ENCODE measurements around the gene MSH3.
"Not testable (repeated sequence)": the region's sequence is repeated elsewhere in the genome, so short reads cannot be mapped to it uniquely, and the experiment has no call there.

Gene MSH3

GRCh38 chr5:80797428-80798024, 143.1 kb downstream of the MSH3 start:
- DNase-seq (ENCODE audit: low spot score) = no peak

- DNase-seq (ENCODE audit: low spot score) = no peak
Observed at GRCh38 chr5:80798166-80798565, 143.7 kb downstream of the MSH3 start.

- DNase-seq (ENCODE audit: low spot score) = no peak
Observed at GRCh38 chr5:80798633-80799032, 144.2 kb downstream of the MSH3 start.

GRCh38 chr5:80799041-80799440, 144.6 kb downstream of the MSH3 start:
- DNase-seq (ENCODE audit: low spot score) = no peak

GRCh38 chr5:80799573-80799972, 145.1 kb downstream of the MSH3 start:
- no peak for DNase-seq (ENCODE audit: low spot score)

- no peak for DNase-seq (ENCODE audit: low spot score)
Observed at GRCh38 chr5:80804332-80804731, 149.9 kb downstream of the MSH3 start.

- DNase-seq (ENCODE audit: low spot score) = no peak
Observed at GRCh38 chr5:80805038-80805437, 150.6 kb downstream of the MSH3 start.

- no peak for DNase-seq (ENCODE audit: low spot score)
Observed at GRCh38 chr5:80806929-80807328, 152.5 kb downstream of the MSH3 start.

- no peak for DNase-seq (ENCODE audit: low spot score)
Observed at GRCh38 chr5:80809451-80809850, 155.0 kb downstream of the MSH3 start.

GRCh38 chr5:80810425-80810824, 156.0 kb downstream of the MSH3 start:
- no peak for DNase-seq (ENCODE audit: low spot score)

GRCh38 chr5:80816590-80816989, 162.1 kb downstream of the MSH3 start:
- DNase-seq (ENCODE audit: low spot score) = no peak

- no peak for DNase-seq (ENCODE audit: low spot score)
Observed at GRCh38 chr5:80820685-80821084, 166.2 kb downstream of the MSH3 start.

- DNase-seq (ENCODE audit: low spot score) = no peak
Observed at GRCh38 chr5:80822640-80823039, 168.2 kb downstream of the MSH3 start.

- DNase-seq (ENCODE audit: low spot score) = not testable (repeated sequence)
Observed at GRCh38 chr5:80824159-80824558, 169.7 kb downstream of the MSH3 start.

- no peak for DNase-seq (ENCODE audit: low spot score)
Observed at GRCh38 chr5:80825786-80826460, 171.5 kb downstream of the MSH3 start.

GRCh38 chr5:80834710-80835109, 180.3 kb downstream of the MSH3 start:
- no peak for DNase-seq (ENCODE audit: low spot score)

- DNase-seq (ENCODE audit: low spot score) = no peak
Observed at GRCh38 chr5:80835128-80835527, 180.7 kb downstream of the MSH3 start.

- no peak for DNase-seq (ENCODE audit: low spot score)
Observed at GRCh38 chr5:80837679-80838078, 183.2 kb downstream of the MSH3 start.

- not testable (repeated sequence) for DNase-seq (ENCODE audit: low spot score)
Observed at GRCh38 chr5:80841026-80841797, 186.8 kb downstream of the MSH3 start.

- not testable (repeated sequence) for DNase-seq (ENCODE audit: low spot score)
Observed at GRCh38 chr5:80846422-80846821, 192.0 kb downstream of the MSH3 start.

- DNase-seq (ENCODE audit: low spot score) = not testable (repeated sequence)
Observed at GRCh38 chr5:80850168-80850567, 195.7 kb downstream of the MSH3 start.

- DNase-seq (ENCODE audit: low spot score) = no peak
Observed at GRCh38 chr5:80852331-80853245, 198.1 kb downstream of the MSH3 start.
